CD1c-positive myeloid dendritic cell (primary cell): Measurements from ENCODE around the gene CCDC126.
"Not testable (repeated sequence)": the region's sequence is repeated elsewhere in the genome, so short reads cannot be mapped to it uniquely, and the experiment has no call there.

Experiments
- DNase-seq: peaks from one replicate; pipeline ENCODE4 v3.0.0-alpha.2; 2016; ENCODE audit errors: extremely low spot score

Gene CCDC126

GRCh38 chr7:23597094-23598091, at the start of gene CCDC126:
Gene CCDC126 (plus strand): TSS chr7:23597382. CDS start chr7:23611316, 13,934 bp downstream.
- peak; percentile 95 for DNase-seq

GRCh38 chr7:23547662-23548061, 49.5 kb upstream of the CCDC126 start:
- DNase-seq: no peak

- DNase-seq: no peak
Measured at GRCh38 chr7:23558303-23558702, 38.9 kb upstream of the CCDC126 start.

GRCh38 chr7:23570592-23571200, 26.5 kb upstream of the CCDC126 start:
- peak; percentile 76 for DNase-seq

- DNase-seq: not testable (repeated sequence)
Measured at GRCh38 chr7:23581975-23582374, 15.2 kb upstream of the CCDC126 start.

GRCh38 chr7:23585304-23585703, 11.9 kb upstream of the CCDC126 start:
- DNase-seq: not testable (repeated sequence)

GRCh38 chr7:23586159-23586558, 11.0 kb upstream of the CCDC126 start:
- DNase-seq: no peak

- DNase-seq: no peak
Measured at GRCh38 chr7:23590529-23590928, 6.7 kb upstream of the CCDC126 start.

GRCh38 chr7:23593706-23594105, 3.5 kb upstream of the CCDC126 start:
- DNase-seq: peak; percentile 25

- peak; percentile 53 for DNase-seq
Measured at GRCh38 chr7:23594879-23595604, 2.1 kb upstream of the CCDC126 start.

GRCh38 chr7:23598296-23598695, 1.1 kb downstream of the CCDC126 start:
- DNase-seq: no peak

- DNase-seq: no peak
Measured at GRCh38 chr7:23600236-23600635, 3.1 kb downstream of the CCDC126 start.

- DNase-seq: no peak
Measured at GRCh38 chr7:23603632-23604295, 6.6 kb downstream of the CCDC126 start.

- no peak for DNase-seq
Measured at GRCh38 chr7:23604296-23604640, 7.1 kb downstream of the CCDC126 start.

GRCh38 chr7:23607130-23607529, 9.9 kb downstream of the CCDC126 start:
- DNase-seq: no peak

- no peak for DNase-seq
Measured at GRCh38 chr7:23607866-23608265, 10.7 kb downstream of the CCDC126 start.

- no peak for DNase-seq
Measured at GRCh38 chr7:23615331-23615730, 18.1 kb downstream of the CCDC126 start.

GRCh38 chr7:23616593-23616992, 19.4 kb downstream of the CCDC126 start:
- no peak for DNase-seq

GRCh38 chr7:23617482-23617881, 20.3 kb downstream of the CCDC126 start:
- DNase-seq: no peak

- DNase-seq: no peak
Measured at GRCh38 chr7:23618241-23618640, 21.1 kb downstream of the CCDC126 start.

- no peak for DNase-seq
Measured at GRCh38 chr7:23619141-23619540, 22.0 kb downstream of the CCDC126 start.

- DNase-seq: no peak
Measured at GRCh38 chr7:23622506-23622925, 25.3 kb downstream of the CCDC126 start.
